HG02884 (cell line): ENCODE measurements around the gene OR11A1.

Experiments used
- ATAC-seq: cut with Tn5 transposase; IDR thresholded peaks from one replicate; pipeline ENCODE4 v1.9.1; 2021; ENCODE audit warnings: mild to moderate bottlenecking, moderate library complexity; ENCODE audit not compliant: unreplicated experiment

Gene OR11A1

DNA sequence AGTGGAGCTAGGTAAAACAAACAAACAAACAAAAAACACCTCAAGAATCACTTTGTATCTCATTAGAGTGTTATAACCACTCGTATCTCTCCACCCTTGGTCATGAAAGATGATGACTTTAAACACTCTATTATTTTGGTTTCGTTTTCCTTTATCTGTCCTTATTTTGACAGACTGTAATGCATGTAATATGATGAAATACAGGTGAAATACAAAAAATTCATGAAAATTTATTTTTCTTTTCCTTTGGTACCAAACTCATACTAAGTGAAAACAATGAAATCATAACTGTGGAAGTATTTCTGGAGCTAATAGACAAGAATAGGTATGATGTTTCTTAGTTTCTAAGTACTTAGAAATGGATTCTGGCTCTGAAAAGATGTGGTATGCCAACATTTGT lies 57.3 kb downstream of the OR11A1 start:
- ATAC-seq: no peak

GRCh38 chr6:29395331-29395730 lies 61.5 kb downstream of the OR11A1 start, which contains the start of gene OR12D2:
Gene OR12D2, plus strand, starts transcription at chr6:29395631. Its CDS starts 1,069 bp downstream, at chr6:29396700.
- ATAC-seq: no peak

GRCh38 chr6:29388533-29388932 lies 68.3 kb downstream of the OR11A1 start:
- no peak for ATAC-seq

DNA sequence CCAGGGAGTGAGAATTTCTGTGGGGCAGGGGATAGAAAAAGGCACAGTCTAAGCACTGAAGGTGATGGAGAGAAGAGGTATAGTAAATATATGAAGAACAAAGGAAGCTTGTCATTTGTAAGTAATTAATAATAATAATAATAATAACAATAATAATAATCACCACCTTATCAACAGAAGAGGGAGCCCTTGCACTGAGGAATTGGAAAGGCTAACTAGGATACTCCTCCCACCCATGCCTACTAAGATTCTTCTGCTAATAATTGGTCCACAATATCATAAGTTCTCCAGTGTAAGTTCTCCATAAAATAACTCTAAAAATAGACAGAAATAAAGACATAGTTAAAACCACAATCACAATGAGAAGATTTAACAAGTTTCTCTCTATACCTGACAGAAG lies 80.9 kb downstream of the OR11A1 start:
- ATAC-seq: no peak
